PC-3 (cell line): ENCODE measurements around the gene EMP2.

Source experiments
- CTCF ChIP-seq: fragments of 300-600 bp; sonication (generic); conservative IDR thresholded peaks from 2 replicates; pipeline ENCODE4 v1.5.1; 2017; ENCODE audit warnings: antibody characterized with exemption, low read depth, mild to moderate bottlenecking, low read length
- EZH2 ChIP-seq: fragments of 300-600 bp; sonication (generic); IDR thresholded peaks from one replicate; pipeline ENCODE4 v1.6.1; 2017; ENCODE audit warnings: antibody characterized with exemption, mild to moderate bottlenecking, low read length; ENCODE audit not compliant: unreplicated experiment
- EZH2phosphoT487 ChIP-seq: fragments of 300-600 bp; sonication (generic); IDR thresholded peaks from 2 replicates; pipeline ENCODE4 v1.6.1; 2018; ENCODE audit warnings: mild to moderate bottlenecking, antibody characterized with exemption, low read length, borderline replicate concordance

DNA sequence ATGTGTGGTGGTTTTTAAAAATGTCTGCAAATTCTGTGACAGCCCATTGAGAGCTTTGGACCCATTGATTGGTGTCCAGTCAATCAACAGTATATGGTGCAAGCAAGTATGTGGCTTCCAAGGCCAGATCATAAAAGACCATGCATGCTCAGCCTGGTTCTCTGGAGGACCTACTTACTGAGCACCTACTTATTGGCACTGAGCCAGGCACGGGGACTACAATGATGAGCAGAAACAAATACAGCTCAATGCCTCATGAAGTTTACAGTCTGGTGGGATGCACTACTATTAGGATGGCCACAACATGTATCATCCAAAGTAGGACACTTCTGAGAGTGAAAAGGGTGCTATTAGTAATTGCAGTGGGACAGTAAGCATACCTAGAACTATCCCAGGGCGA, 7.2 kb upstream of the EMP2 start:
- TF ChIP-seq EZH2 (no peak), CTCF (no peak), EZH2phosphoT487 (no peak)
